Thymus (tissue), 11 donors: ENCODE data around the gene PRKCA. TPM values are rescaled to one million over a fixed set of nuclear protein-coding genes. Genes with fewer than 3 reads are reported as not detected.

Source experiments
- DNase-seq, 9 donors: peaks; one replicate each; pipeline ENCODE4 v3.0.0-alpha.2; 2013; ENCODE audit warnings: low spot score in 9 of 9, low read depth in 6 of 9, missing footprints in 1 of 9
- H3K27ac ChIP-seq, 2 donors: one replicate each; pipeline ENCODE4 v1.5.1; 2013; ENCODE audit warnings: control low read depth in 1 of 2, low read depth in 1 of 2, low read length in 1 of 2, mild to moderate bottlenecking in 1 of 2, moderate library complexity in 1 of 2
- H3K27me3 ChIP-seq, 2 donors: one replicate each; pipeline ENCODE4 v1.5.1; 2013; ENCODE audit warnings: low read length in 1 of 2; ENCODE audit not compliant: control insufficient read depth in 2 of 2, insufficient read depth in 1 of 2
- H3K36me3 ChIP-seq, 2 donors: one replicate each; pipeline ENCODE4 v1.5.1; 2013; ENCODE audit warnings: low read length in 1 of 2, mild to moderate bottlenecking in 1 of 2, moderate library complexity in 1 of 2; ENCODE audit not compliant: control insufficient read depth in 2 of 2, insufficient read depth in 2 of 2
- H3K4me1 ChIP-seq, 2 donors: one replicate each; pipeline ENCODE4 v1.5.1; 2013; ENCODE audit warnings: low read length in 2 of 2; ENCODE audit not compliant: control insufficient read depth in 2 of 2, insufficient read depth in 2 of 2
- H3K4me3 ChIP-seq, 2 donors: one replicate each; pipeline ENCODE4 v1.5.1; 2013; ENCODE audit warnings: low read length in 2 of 2, control low read depth in 1 of 2, mild to moderate bottlenecking in 1 of 2
- H3K9me3 ChIP-seq, 2 donors: one replicate each; pipeline ENCODE4 v1.5.1; 2013; ENCODE audit warnings: low read length in 1 of 2, mild to moderate bottlenecking in 1 of 2; ENCODE audit not compliant: control insufficient read depth in 2 of 2, insufficient read depth in 1 of 2
- WGBS: extraction: QIAGEN DNeasy Blood & Tissue Kit; methylation state at CpG from one replicate; pipeline ENCODE4 v1.1.7; 2013; 5-methylcytosine and 5-hydroxymethylcytosine counted together
- polyA plus RNA-seq: library from polyadenylated mRNA; stranded (reverse); fragments of 200-250 nt; gene quantifications from one replicate; pipeline ENCODE4 v1.2.3, GENCODE V29; 2013
- total RNA-seq: library from RNA; stranded (reverse); fragments of 120-200 nt; gene quantifications from one replicate; pipeline ENCODE4 v1.2.4, GENCODE V29; 2013
- donor health status: healthy.

The PRKCA gene
- total and polyA plus RNA-seq, 2 donors, result 2.7 to 3.2 TPM

- H3K4me3 ChIP-seq, result no peak overlapping the region
- DNase-seq, result no peak
- H3K36me3 ChIP-seq, result no peaks in the 10 kb centered on the region
- H3K27me3 ChIP-seq, result no peaks in the 10 kb centered on the region
- no peak overlapping the region for H3K27ac ChIP-seq
- 98% methylated on average over 4 of the region's 4 CpGs for WGBS
- H3K4me1 ChIP-seq, result peaks cover 0 to 48% of the 10 kb centered on the region in 2 donors
- H3K9me3 ChIP-seq, result no peaks in the 10 kb centered on the region
These were observed 99.0 kb downstream of the PRKCA start for GRCh38 chr17:66401364-66401763.

DNA sequence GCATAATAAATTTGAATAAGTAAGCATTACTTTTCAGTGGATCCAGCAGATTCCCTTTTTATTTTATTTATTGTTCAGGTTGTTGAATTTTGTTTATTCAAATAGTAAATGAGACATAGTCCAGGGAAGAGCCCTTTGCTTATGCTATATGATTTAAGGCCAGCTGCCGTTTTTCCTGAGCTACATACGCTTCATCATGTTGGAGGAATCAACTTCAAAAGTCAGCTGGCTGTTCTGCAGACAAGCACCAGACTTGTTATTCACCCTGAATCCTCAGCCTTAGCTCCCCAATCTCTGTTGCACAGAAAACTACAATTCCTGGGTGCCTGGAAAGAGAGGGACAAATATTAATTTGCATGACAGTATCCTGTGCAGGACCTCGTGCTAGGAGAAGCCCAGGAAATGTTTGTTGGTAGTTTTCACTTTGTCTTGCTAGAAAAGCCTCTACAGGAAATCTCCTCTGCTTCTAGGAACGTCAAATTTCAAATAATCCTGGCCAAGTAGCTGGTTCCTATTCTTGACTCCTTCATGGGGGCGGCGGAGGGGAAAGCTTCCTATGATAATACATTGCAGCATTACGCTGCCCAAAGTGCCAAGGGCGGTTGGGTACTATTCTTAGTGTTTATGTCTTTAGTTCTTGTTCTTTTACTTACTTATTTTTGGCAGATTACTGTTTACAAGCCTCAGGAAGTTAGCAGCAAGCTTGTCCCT, 101.6 kb downstream of the PRKCA start:
- Histone ChIP-seq H3K27ac (no peak overlapping the region), H3K9me3 (no peaks in the 10 kb centered on the region), H3K4me3 (no peak overlapping the region), H3K27me3 (no peaks in the 10 kb centered on the region), H3K36me3 (no peaks in the 10 kb centered on the region), H3K4me1 (peaks cover 0 to 35% of the 10 kb centered on the region in 2 donors)
- DNase-seq, result no peak
- WGBS, result 47% methylated on average over 8 of the region's 8 CpGs

GRCh38 chr17:66405836-66406677, 103.6 kb downstream of the PRKCA start:
- Histone ChIP-seq H3K27me3 (no peaks in the 10 kb centered on the region), H3K4me1 (peaks cover 0 to 28% of the 10 kb centered on the region in 2 donors), H3K27ac (no peak overlapping the region), H3K4me3 (no peak overlapping the region), H3K36me3 (no peaks in the 10 kb centered on the region), H3K9me3 (no peaks in the 10 kb centered on the region)
- WGBS, result 56% methylated on average over 6 of the region's 6 CpGs
- no peak for DNase-seq

- H3K4me3 ChIP-seq, result no peak overlapping the region
- 61% methylated on average over 12 of the region's 12 CpGs for WGBS
- H3K27ac ChIP-seq, result peak overlapping the region in 1 of 2 donors; percentile 5
- no peaks in the 10 kb centered on the region for H3K36me3 ChIP-seq
- H3K4me1 ChIP-seq, result peaks cover 0 to 33% of the 10 kb centered on the region in 2 donors
- peak in 1 of 9 donors; percentile 35 for DNase-seq
- no peaks in the 10 kb centered on the region for H3K9me3 ChIP-seq
- H3K27me3 ChIP-seq, result no peaks in the 10 kb centered on the region
These were observed 104.6 kb downstream of the PRKCA start for GRCh38 chr17:66406701-66407644.

DNA sequence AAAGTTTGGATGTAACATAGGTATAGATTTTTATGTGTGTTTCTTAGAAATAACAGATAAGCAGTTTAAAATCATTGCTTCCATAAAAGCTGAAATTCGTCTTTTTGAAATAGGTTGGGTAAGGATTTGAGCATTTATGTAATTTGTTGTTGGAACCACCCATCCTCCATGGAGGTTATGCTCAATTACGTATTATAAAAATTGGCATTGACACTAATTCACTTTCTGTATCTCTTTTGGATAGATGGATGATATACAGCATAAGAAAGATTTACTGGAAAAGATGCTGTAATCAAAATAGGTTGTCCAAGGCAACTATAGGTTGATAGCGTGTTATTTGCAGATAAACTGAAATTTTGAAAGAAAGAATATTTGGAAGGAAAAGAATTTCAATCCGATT, 105.5 kb downstream of the PRKCA start:
- no peak overlapping the region for H3K27ac ChIP-seq
- WGBS, result 98% methylated on average over 4 of the region's 4 CpGs
- H3K36me3 ChIP-seq, result no peaks in the 10 kb centered on the region
- H3K9me3 ChIP-seq, result peaks cover 0 to 3% of the 10 kb centered on the region in 2 donors
- no peak for DNase-seq
- peaks cover 0 to 42% of the 10 kb centered on the region in 2 donors for H3K4me1 ChIP-seq
- no peak overlapping the region for H3K4me3 ChIP-seq
- no peaks in the 10 kb centered on the region for H3K27me3 ChIP-seq

DNA sequence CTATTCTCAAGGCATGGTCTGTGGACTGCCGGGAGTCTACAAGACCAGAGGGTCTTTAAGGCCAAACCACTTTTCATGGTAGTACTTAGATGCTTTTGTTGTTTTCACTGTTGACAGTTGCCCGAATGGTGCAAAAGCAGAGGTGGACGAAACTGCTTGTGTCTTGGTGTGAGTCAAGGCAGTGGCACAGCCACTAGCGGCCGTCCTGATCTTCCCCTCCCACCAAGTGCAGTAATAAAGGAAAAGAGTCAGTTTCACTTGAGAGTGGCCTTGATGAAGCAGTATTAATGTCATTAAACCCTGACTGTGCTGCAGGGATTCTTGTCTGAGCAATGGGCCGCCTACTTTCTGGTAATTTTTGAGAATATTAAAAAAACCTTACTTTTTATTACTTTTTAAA, 109.1 kb downstream of the PRKCA start:
- 97% methylated on average over 6 of the region's 6 CpGs for WGBS

DNA sequence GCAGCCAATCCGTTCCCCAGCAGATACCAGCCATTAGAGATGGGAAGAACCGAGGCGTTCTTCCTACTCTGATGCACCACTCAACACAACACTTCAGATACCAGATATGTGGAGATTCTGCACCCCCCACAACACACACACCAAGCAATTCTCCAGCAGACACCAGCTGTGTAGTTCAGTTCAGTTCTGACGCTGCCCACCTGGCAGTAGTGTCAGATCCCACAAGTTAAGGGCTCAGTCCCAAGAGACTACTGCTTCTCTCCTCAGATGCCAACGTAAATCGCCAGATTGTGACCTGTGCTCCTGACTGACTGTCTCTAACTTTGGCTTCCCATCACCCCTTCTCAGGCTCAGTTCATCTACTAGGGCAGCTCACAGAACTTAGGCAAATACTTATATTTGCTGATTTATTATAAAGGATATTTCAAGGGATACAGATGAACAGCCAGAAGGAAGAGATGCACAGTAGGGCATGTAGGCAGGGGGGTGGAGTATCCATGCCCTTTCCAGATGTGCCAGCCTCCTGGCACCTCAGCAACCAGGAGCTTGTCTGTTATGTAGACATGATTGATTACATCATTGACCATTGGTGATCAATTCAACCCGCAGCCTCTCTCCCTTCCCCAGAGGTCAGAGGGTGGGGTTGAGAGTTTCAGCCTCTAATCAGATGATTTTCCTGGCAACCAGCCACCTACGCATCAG, 110.6 kb downstream of the PRKCA start:
- H3K4me1 ChIP-seq, result peaks cover 0 to 44% of the 10 kb centered on the region in 2 donors
- H3K27ac ChIP-seq, result peak overlapping the region in 1 of 2 donors; percentile 55
- no peaks in the 10 kb centered on the region for H3K36me3 ChIP-seq
- 93% methylated on average over 8 of the region's 8 CpGs for WGBS
- DNase-seq, result peak in 1 of 9 donors; percentile 41
- H3K4me3 ChIP-seq, result no peak overlapping the region
- peaks cover 0 to 3% of the 10 kb centered on the region in 2 donors for H3K9me3 ChIP-seq
- peaks cover 0 to 2% of the 10 kb centered on the region in 2 donors for H3K27me3 ChIP-seq

More for the DNA sequence above, 109.1 kb downstream of the PRKCA start:
- H3K9me3 ChIP-seq, result peaks cover 0 to 3% of the 10 kb centered on the region in 2 donors
- H3K27ac ChIP-seq, result no peak overlapping the region
- H3K36me3 ChIP-seq, result no peaks in the 10 kb centered on the region
- peaks cover 0 to 47% of the 10 kb centered on the region in 2 donors for H3K4me1 ChIP-seq
- H3K4me3 ChIP-seq, result no peak overlapping the region
- peaks cover 0 to 2% of the 10 kb centered on the region in 2 donors for H3K27me3 ChIP-seq
- no peak for DNase-seq
